Measurements from ENCODE around the gene C11orf21. TPM values are rescaled to one million over a fixed set of nuclear protein-coding genes. Genes with fewer than 3 reads are reported as not detected.
A peak's percentile ranks its signal among the peaks of the same experiment; 100 is the strongest.

Gene C11orf21
- total RNA-seq, 1 donor from 2014 or later: 12.1 TPM

GRCh38 chr11:2296913-2297622 is 4.7 kb downstream of the C11orf21 start:
- Histone ChIP-seq H3K36me3 (no peaks in the 10 kb centered on the region), H3K27ac (no peak overlapping the region), H3K4me1 (peaks cover 5% of the 10 kb centered on the region), H3K27me3 (ENCODE audit: low read depth) (no peaks in the 10 kb centered on the region), H3K9me3 (no peaks in the 10 kb centered on the region), H3K4me3 (no peak overlapping the region)
- intact Hi-C loops (cut with DNase I): no loop called here
- DNase-seq (no peak), ATAC-seq (no peak)
- TF ChIP-seq CTCF (IDR thresholded peaks at IDR 0.05): no peak

GRCh38 chr11:2295971-2296912 is 5.5 kb downstream of the C11orf21 start:
- DNase-seq: no peak
- Histone ChIP-seq H3K27ac (no peak overlapping the region), H3K4me3 (no peak overlapping the region), H3K4me1 (peaks cover 5% of the 10 kb centered on the region), H3K27me3 (ENCODE audit: low read depth) (no peaks in the 10 kb centered on the region), H3K36me3 (no peaks in the 10 kb centered on the region), H3K9me3 (no peaks in the 10 kb centered on the region)
- intact Hi-C loops (cut with DNase I): no loop called here
- ATAC-seq: no peak
- no peak for TF ChIP-seq CTCF (IDR thresholded peaks at IDR 0.05)

GRCh38 chr11:2294926-2295290 is 6.8 kb downstream of the C11orf21 start:
- intact Hi-C loops (cut with DNase I): no loop called here
- Histone ChIP-seq H3K9me3 (no peaks in the 10 kb centered on the region), H3K36me3 (no peaks in the 10 kb centered on the region), H3K27ac (no peak overlapping the region), H3K4me1 (no peaks in the 10 kb centered on the region), H3K4me3 (no peak overlapping the region), H3K27me3 (ENCODE audit: low read depth) (no peaks in the 10 kb centered on the region)
- no peak for TF ChIP-seq CTCF (IDR thresholded peaks at IDR 0.05)
- no peak for ATAC-seq
- no peak for DNase-seq

- H3K4me1 ChIP-seq: no peaks in the 10 kb centered on the region
- H3K4me3 ChIP-seq: no peak overlapping the region
- H3K36me3 ChIP-seq: no peaks in the 10 kb centered on the region
- ATAC-seq: peak; percentile 47 to 55
- peak; percentile 54 for DNase-seq
- peak; percentile 16 for TF ChIP-seq CTCF (IDR thresholded peaks at IDR 0.05)
- intact Hi-C loops (cut with DNase I): no loop called here
- no peaks in the 10 kb centered on the region for H3K9me3 ChIP-seq
- no peaks in the 10 kb centered on the region for H3K27me3 ChIP-seq (ENCODE audit: low read depth)
- no peak overlapping the region for H3K27ac ChIP-seq
Observed at GRCh38 chr11:2293984-2294925, 7.5 kb downstream of the C11orf21 start.

GRCh38 chr11:2293531-2293971 is 8.2 kb downstream of the C11orf21 start:
- ATAC-seq (no peak), DNase-seq (no peak)
- no peaks in the 10 kb centered on the region for H3K36me3 ChIP-seq
- H3K27me3 ChIP-seq (ENCODE audit: low read depth): no peaks in the 10 kb centered on the region
- intact Hi-C loops (cut with DNase I): no loop called here
- H3K27ac ChIP-seq: no peak overlapping the region
- H3K4me3 ChIP-seq: no peak overlapping the region
- no peaks in the 10 kb centered on the region for H3K9me3 ChIP-seq
- no peak for TF ChIP-seq CTCF (IDR thresholded peaks at IDR 0.05)
- H3K4me1 ChIP-seq: no peaks in the 10 kb centered on the region

All from lower lobe of right lung (tissue), 2 donors.